Activated CD8-positive, alpha-beta memory T cell treated with anti-CD3 and anti-CD28 coated beads, Interleukin-2, amount 50 U/mL, for 1 hour (primary cell): ENCODE results near the gene TTC9.
A peak's percentile ranks its signal among the peaks of the same experiment; 100 is the strongest.
"Not testable (repeated sequence)": the region's sequence is repeated elsewhere in the genome, so short reads cannot be mapped to it uniquely, and the experiment has no call there.

Source experiments
- DNase-seq: peaks from one replicate; pipeline ENCODE4 v3.0.0-alpha.2; 2020; ENCODE audit errors: extremely low read depth

Gene TTC9

GRCh38 chr14:70680748-70681147 is 39.0 kb downstream of the TTC9 start:
- no peak for DNase-seq

- no peak for DNase-seq
Measured at GRCh38 chr14:70683983-70684382, 42.3 kb downstream of the TTC9 start.

GRCh38 chr14:70685474-70686197 is 43.9 kb downstream of the TTC9 start:
- no peak for DNase-seq

GRCh38 chr14:70692210-70692609 is 50.5 kb downstream of the TTC9 start:
- no peak for DNase-seq

- DNase-seq: no peak
Measured at GRCh38 chr14:70696026-70696425, 54.3 kb downstream of the TTC9 start.

- DNase-seq: no peak
Measured at GRCh38 chr14:70697701-70698100, 56.0 kb downstream of the TTC9 start.

- no peak for DNase-seq
Measured at GRCh38 chr14:70698288-70698687, 56.6 kb downstream of the TTC9 start.

- no peak for DNase-seq
Measured at GRCh38 chr14:70699646-70700045, 57.9 kb downstream of the TTC9 start.

- no peak for DNase-seq
Measured at GRCh38 chr14:70700955-70701585, 59.4 kb downstream of the TTC9 start.

- no peak for DNase-seq
Measured at GRCh38 chr14:70701610-70702009, 59.9 kb downstream of the TTC9 start.

- DNase-seq: no peak
Measured at GRCh38 chr14:70702161-70702560, 60.4 kb downstream of the TTC9 start.

GRCh38 chr14:70703621-70704168 is 62.0 kb downstream of the TTC9 start:
- DNase-seq: not testable (repeated sequence)

GRCh38 chr14:70704960-70705359 is 63.2 kb downstream of the TTC9 start:
- DNase-seq: no peak

GRCh38 chr14:70706177-70706576 is 64.5 kb downstream of the TTC9 start:
- DNase-seq: no peak

GRCh38 chr14:70707138-70708038 is 65.7 kb downstream of the TTC9 start:
- DNase-seq: no peak

GRCh38 chr14:70708717-70709570 is 67.2 kb downstream of the TTC9 start:
- no peak for DNase-seq

- no peak for DNase-seq
Measured at GRCh38 chr14:70709726-70710382, 68.1 kb downstream of the TTC9 start.

- DNase-seq: no peak
Measured at GRCh38 chr14:70711451-70711850, 69.7 kb downstream of the TTC9 start.

- DNase-seq: no peak
Measured at GRCh38 chr14:70713096-70713495, 71.4 kb downstream of the TTC9 start.

- no peak for DNase-seq
Measured at GRCh38 chr14:70713511-70713916, 71.8 kb downstream of the TTC9 start.

- peak; percentile 26 for DNase-seq
Measured at GRCh38 chr14:70714055-70714550, 72.4 kb downstream of the TTC9 start.
